HepG2 (cell line): ENCODE data around the gene CST4. TPM values are rescaled to one million over a fixed set of nuclear protein-coding genes. Genes with fewer than 3 reads are reported as not detected.

ENCODE experiments used
- ARHGAP35 ChIP-seq: sonication (generic); formaldehyde crosslinking; IDR thresholded peaks from 2 replicates; pipeline ENCODE4 v1.9.0; 2022; ENCODE audit warnings: mild to moderate bottlenecking, inconsistent platforms, moderate library complexity, missing genetic modification reagents, borderline replicate concordance
- ATF2 ChIP-seq: sonication (generic); formaldehyde crosslinking; IDR thresholded peaks from 2 replicates; pipeline ENCODE4 v1.4.0; 2020; ENCODE audit warnings: missing genetic modification reagents
- CBFB ChIP-seq: sonication (generic); formaldehyde crosslinking; IDR thresholded peaks from 2 replicates; pipeline ENCODE4 v1.4.0; 2020; ENCODE audit warnings: missing genetic modification reagents
- CHD4 ChIP-seq: fragments of 200-600 bp; sonication (generic); IDR thresholded peaks from 2 replicates; pipeline ENCODE4 v1.7.0; 2017; ENCODE audit warnings: mild to moderate bottlenecking, low read length, borderline replicate concordance
- HOXD1 ChIP-seq: sonication (generic); formaldehyde crosslinking; IDR thresholded peaks from 2 replicates; pipeline ENCODE4 v1.5.0; 2020; ENCODE audit warnings: missing genetic modification reagents
- MIXL1 ChIP-seq: IDR thresholded peaks from 2 replicates; pipeline ENCODE4 v1.6.1; 2016
- RBM22 ChIP-seq: fragments of 200-400 bp; formaldehyde crosslinking; optimal IDR thresholded peaks from 2 replicates; pipeline ENCODE3; 2017; ENCODE audit warnings: mild to moderate bottlenecking, low read length, moderate library complexity
- SMARCC2 ChIP-seq: fragments of 450-650 bp; IDR thresholded peaks from 2 replicates; pipeline ENCODE4 v1.6.1; 2017; ENCODE audit warnings: antibody characterized with exemption, mild to moderate bottlenecking
- ZNF44 ChIP-seq: sonication (generic); formaldehyde crosslinking; IDR thresholded peaks from 2 replicates; pipeline ENCODE4 v1.5.1; 2020; ENCODE audit warnings: mild to moderate bottlenecking, missing genetic modification reagents
- ZNF607 ChIP-seq: sonication (generic); formaldehyde crosslinking; IDR thresholded peaks from 2 replicates; pipeline ENCODE4 v1.5.1; 2020; ENCODE audit warnings: missing genetic modification reagents, mild to moderate bottlenecking, borderline replicate concordance
- ZNF652 ChIP-seq: IDR thresholded peaks from 2 replicates; pipeline ENCODE4 v1.6.1; 2016; ENCODE audit warnings: low read depth, borderline replicate concordance
- polyA plus RNA-seq, 8 experiments: library from polyadenylated mRNA; depleted of rRNA in 3 of 8; stranded (reverse) in 7 of 8; unstranded in 1 of 8; fragments of >200 nt; fragmentation: Illumina TruSeq in 4 of 8; extraction: Trizol in 4 of 8; gene quantifications; 2 replicates each; pipeline versions ENCODE4 v1.2.1 to v1.2.3, GENCODE V29; 2011 to 2016; ENCODE audit warnings: low read depth in 4 of 8, missing spikeins in 1 of 8, mixed read lengths in 1 of 8; ENCODE audit not compliant: insufficient read depth in 1 of 8
- total RNA-seq, 5 experiments: library from RNA; depleted of rRNA; stranded (reverse); fragments of >200 nt; fragmentation: Illumina TruSeq; extraction: Trizol; gene quantifications; 2 replicates each; pipeline ENCODE4 v1.2.3, GENCODE V29; 2016; ENCODE audit warnings: low read depth in 1 of 5
- TF ChIP-seq, protein P1 (sequence below): fragments of 450-650 bp; IDR thresholded peaks from 2 replicates; pipeline ENCODE4 v1.6.1; 2017; ENCODE audit warnings: mild to moderate bottlenecking
- TF ChIP-seq, protein P2 (sequence below): sonication (generic); formaldehyde crosslinking; IDR thresholded peaks from 2 replicates; pipeline ENCODE4 v1.8.0; 2023; ENCODE audit warnings: mild to moderate bottlenecking, missing genetic modification reagents
- TF ChIP-seq, protein P3 (sequence below): sonication (generic); formaldehyde crosslinking; conservative IDR thresholded peaks from 2 replicates; pipeline ENCODE4 v1.4.0; 2020; ENCODE audit warnings: mild to moderate bottlenecking, missing genetic modification reagents, moderate library complexity

Gene CST4
- total and polyA plus RNA-seq, 2 of the 13 experiments (the other 11 are each of a cell fraction or from before 2014, with no cell fraction given), result not detected

GRCh38 chr20:23649830-23650417 lies 38.9 kb downstream of the CST4 start (continued):
- TF ChIP-seq ZNF607 (CRISPR knock-in tag), result no peak
- TF ChIP-seq ZNF44 (CRISPR knock-in tag), result no peak
- no peak for TF ChIP-seq ZNF652 (CRISPR knock-in tag)
- no peak for TF ChIP-seq RBM22
- TF ChIP-seq, protein P1, sequence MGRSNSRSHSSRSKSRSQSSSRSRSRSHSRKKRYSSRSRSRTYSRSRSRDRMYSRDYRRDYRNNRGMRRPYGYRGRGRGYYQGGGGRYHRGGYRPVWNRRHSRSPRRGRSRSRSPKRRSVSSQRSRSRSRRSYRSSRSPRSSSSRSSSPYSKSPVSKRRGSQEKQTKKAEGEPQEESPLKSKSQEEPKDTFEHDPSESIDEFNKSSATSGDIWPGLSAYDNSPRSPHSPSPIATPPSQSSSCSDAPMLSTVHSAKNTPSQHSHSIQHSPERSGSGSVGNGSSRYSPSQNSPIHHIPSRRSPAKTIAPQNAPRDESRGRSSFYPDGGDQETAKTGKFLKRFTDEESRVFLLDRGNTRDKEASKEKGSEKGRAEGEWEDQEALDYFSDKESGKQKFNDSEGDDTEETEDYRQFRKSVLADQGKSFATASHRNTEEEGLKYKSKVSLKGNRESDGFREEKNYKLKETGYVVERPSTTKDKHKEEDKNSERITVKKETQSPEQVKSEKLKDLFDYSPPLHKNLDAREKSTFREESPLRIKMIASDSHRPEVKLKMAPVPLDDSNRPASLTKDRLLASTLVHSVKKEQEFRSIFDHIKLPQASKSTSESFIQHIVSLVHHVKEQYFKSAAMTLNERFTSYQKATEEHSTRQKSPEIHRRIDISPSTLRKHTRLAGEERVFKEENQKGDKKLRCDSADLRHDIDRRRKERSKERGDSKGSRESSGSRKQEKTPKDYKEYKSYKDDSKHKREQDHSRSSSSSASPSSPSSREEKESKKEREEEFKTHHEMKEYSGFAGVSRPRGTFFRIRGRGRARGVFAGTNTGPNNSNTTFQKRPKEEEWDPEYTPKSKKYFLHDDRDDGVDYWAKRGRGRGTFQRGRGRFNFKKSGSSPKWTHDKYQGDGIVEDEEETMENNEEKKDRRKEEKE, result no peak
- no peak for TF ChIP-seq ARHGAP35 (CRISPR knock-in tag)
- peak; percentile 36; the same call in 1 of the 2 replicates for TF ChIP-seq MIXL1 (CRISPR knock-in tag)
- peak; percentile 75 for TF ChIP-seq ATF2
- TF ChIP-seq SMARCC2, result no peak
- TF ChIP-seq CHD4, result no peak
- peak; percentile 47; the same call in 1 of the 2 replicates for TF ChIP-seq CBFB (CRISPR knock-in tag)
- TF ChIP-seq, protein P2, sequence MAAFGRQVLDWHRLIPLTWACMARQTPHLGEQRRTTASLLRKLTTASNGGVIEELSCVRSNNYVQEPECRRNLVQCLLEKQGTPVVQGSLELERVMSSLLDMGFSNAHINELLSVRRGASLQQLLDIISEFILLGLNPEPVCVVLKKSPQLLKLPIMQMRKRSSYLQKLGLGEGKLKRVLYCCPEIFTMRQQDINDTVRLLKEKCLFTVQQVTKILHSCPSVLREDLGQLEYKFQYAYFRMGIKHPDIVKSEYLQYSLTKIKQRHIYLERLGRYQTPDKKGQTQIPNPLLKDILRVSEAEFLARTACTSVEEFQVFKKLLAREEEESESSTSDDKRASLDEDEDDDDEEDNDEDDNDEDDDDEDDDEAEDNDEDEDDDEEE (CRISPR knock-in tag), result no peak
- TF ChIP-seq, protein P3, sequence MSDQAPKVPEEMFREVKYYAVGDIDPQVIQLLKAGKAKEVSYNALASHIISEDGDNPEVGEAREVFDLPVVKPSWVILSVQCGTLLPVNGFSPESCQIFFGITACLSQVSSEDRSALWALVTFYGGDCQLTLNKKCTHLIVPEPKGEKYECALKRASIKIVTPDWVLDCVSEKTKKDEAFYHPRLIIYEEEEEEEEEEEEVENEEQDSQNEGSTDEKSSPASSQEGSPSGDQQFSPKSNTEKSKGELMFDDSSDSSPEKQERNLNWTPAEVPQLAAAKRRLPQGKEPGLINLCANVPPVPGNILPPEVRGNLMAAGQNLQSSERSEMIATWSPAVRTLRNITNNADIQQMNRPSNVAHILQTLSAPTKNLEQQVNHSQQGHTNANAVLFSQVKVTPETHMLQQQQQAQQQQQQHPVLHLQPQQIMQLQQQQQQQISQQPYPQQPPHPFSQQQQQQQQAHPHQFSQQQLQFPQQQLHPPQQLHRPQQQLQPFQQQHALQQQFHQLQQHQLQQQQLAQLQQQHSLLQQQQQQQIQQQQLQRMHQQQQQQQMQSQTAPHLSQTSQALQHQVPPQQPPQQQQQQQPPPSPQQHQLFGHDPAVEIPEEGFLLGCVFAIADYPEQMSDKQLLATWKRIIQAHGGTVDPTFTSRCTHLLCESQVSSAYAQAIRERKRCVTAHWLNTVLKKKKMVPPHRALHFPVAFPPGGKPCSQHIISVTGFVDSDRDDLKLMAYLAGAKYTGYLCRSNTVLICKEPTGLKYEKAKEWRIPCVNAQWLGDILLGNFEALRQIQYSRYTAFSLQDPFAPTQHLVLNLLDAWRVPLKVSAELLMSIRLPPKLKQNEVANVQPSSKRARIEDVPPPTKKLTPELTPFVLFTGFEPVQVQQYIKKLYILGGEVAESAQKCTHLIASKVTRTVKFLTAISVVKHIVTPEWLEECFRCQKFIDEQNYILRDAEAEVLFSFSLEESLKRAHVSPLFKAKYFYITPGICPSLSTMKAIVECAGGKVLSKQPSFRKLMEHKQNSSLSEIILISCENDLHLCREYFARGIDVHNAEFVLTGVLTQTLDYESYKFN, result peak; percentile 61
- TF ChIP-seq HOXD1 (CRISPR knock-in tag), result no peak
